ENCODE results near the gene GTSE1.

GTSE1 gene

GRCh38 chr22:46327691-46328465, 31.2 kb downstream of the GTSE1 start (continued):
- TF ChIP-seq PATZ1 (CRISPR knock-in tag; IDR thresholded peaks at IDR 0.05; ENCODE audit: borderline replicate concordance) (no peak), ZNF70 (CRISPR knock-in tag; IDR thresholded peaks at IDR 0.05) (no peak), ARNTL (CRISPR knock-in tag; IDR thresholded peaks at IDR 0.05; ENCODE audit: borderline replicate concordance, low read depth) (no peak), TCF4 (CRISPR knock-in tag; IDR thresholded peaks at IDR 0.05; ENCODE audit: borderline replicate concordance) (no peak), ZFP30 (CRISPR knock-in tag; IDR thresholded peaks at IDR 0.05) (no peak), SNAI2 (CRISPR knock-in tag; IDR thresholded peaks at IDR 0.05) (no peak), BACH2 (CRISPR knock-in tag; IDR thresholded peaks at IDR 0.05; ENCODE audit: borderline replicate concordance) (no peak)

GRCh38 chr22:46328797-46329196, 32.1 kb downstream of the GTSE1 start:
- no peak for ATAC-seq
- TF ChIP-seq RARB (CRISPR knock-in tag; IDR thresholded peaks at IDR 0.05): no peak
- TF ChIP-seq ZFP30 (CRISPR knock-in tag; IDR thresholded peaks at IDR 0.05): no peak
- TF ChIP-seq BACH2 (CRISPR knock-in tag; IDR thresholded peaks at IDR 0.05; ENCODE audit: borderline replicate concordance): no peak
- no peak for TF ChIP-seq CSDC2 (CRISPR knock-in tag; IDR thresholded peaks at IDR 0.05)
- no peak for TF ChIP-seq ZNF70 (CRISPR knock-in tag; IDR thresholded peaks at IDR 0.05)
- TF ChIP-seq TSHZ2 (CRISPR knock-in tag; IDR thresholded peaks at IDR 0.05): no peak
- TF ChIP-seq ZNF565 (CRISPR knock-in tag; conservative IDR thresholded peaks at IDR 0.05; ENCODE audit: low read depth): no peak
- TF ChIP-seq PATZ1 (CRISPR knock-in tag; IDR thresholded peaks at IDR 0.05; ENCODE audit: borderline replicate concordance): no peak
- TF ChIP-seq ZNF8 (CRISPR knock-in tag; IDR thresholded peaks at IDR 0.05): no peak
- no peak for TF ChIP-seq ESRRG (CRISPR knock-in tag; IDR thresholded peaks at IDR 0.05)
- no peak for TF ChIP-seq TCF4 (CRISPR knock-in tag; IDR thresholded peaks at IDR 0.05; ENCODE audit: borderline replicate concordance)
- no peak for TF ChIP-seq CSRNP3 (CRISPR knock-in tag; IDR thresholded peaks at IDR 0.05)
- no peak for TF ChIP-seq ISL1 (CRISPR knock-in tag; IDR thresholded peaks at IDR 0.05)

- ATAC-seq: no peak
- TF ChIP-seq ARNTL (CRISPR knock-in tag; IDR thresholded peaks at IDR 0.05; ENCODE audit: borderline replicate concordance, low read depth) (no peak), ZFP3 (CRISPR knock-in tag; IDR thresholded peaks at IDR 0.05) (no peak), PATZ1 (CRISPR knock-in tag; IDR thresholded peaks at IDR 0.05; ENCODE audit: borderline replicate concordance) (no peak), SNAI2 (CRISPR knock-in tag; IDR thresholded peaks at IDR 0.05) (no peak), PPARA (CRISPR knock-in tag; IDR thresholded peaks at IDR 0.05; ENCODE audit: borderline replicate concordance) (no peak), TOX (CRISPR knock-in tag; IDR thresholded peaks at IDR 0.05; ENCODE audit: borderline replicate concordance) (no peak), TSHZ2 (CRISPR knock-in tag; IDR thresholded peaks at IDR 0.05) (no peak), TCF4 (CRISPR knock-in tag; IDR thresholded peaks at IDR 0.05; ENCODE audit: borderline replicate concordance) (no peak)
These were observed 32.9 kb downstream of the GTSE1 start for GRCh38 chr22:46329616-46330015.

All from SK-N-SH treated with all-trans-retinoic acid at 6 μM for 48 hours (cell line).